Caco-2 (cell line): Measurements from ENCODE around the gene ARHGEF10L. TPM values are rescaled to one million over a fixed set of nuclear protein-coding genes. Genes with fewer than 3 reads are reported as not detected.

Source experiments
- BruUV-seq: library from RNA; stranded (reverse); fragments of 400-500 nt; replicated peaks from 2 replicates; lab custom pipeline; 2021; lab: Mats Ljungman, UMichigan
- CTCF ChIA-PET: fragments of 300-600 bp; sonication (Branson Sonifier 250); formaldehyde crosslinking; loops from one replicate; lab custom pipeline; 2022; ENCODE audit warnings: antibody characterized with exemption; lab: Charles Lee
- POLR2A ChIA-PET: fragments of 300-600 bp; sonication (Branson Sonifier 250); formaldehyde crosslinking; loops from one replicate; lab custom pipeline; 2022; ENCODE audit warnings: antibody characterized with exemption; lab: Charles Lee
- DNase-seq, 2 experiments: peaks; one replicate each; pipeline versions ENCODE4 v3.0.0 to v3.0.0-alpha.2; 2020 to 2022
- H3K27me3 ChIP-seq: replicated peaks from 2 replicates; pipeline ENCODE4 v1.6.0; 2011; ENCODE audit warnings: low read length; ENCODE audit not compliant: control insufficient read depth, insufficient read depth
- H3K36me3 ChIP-seq: 2 replicates; pipeline ENCODE4 v1.5.1; 2011; ENCODE audit warnings: low read length; ENCODE audit not compliant: control insufficient read depth, insufficient read depth
- H3K4me1 ChIP-seq: fragments of 250-450 bp; sonication (Bioruptor Pico); 2 replicates; pipeline ENCODE4 v1.5.1; 2020; ENCODE audit warnings: mild to moderate bottlenecking
- H3K4me3 ChIP-seq: 2 replicates; pipeline ENCODE4 v1.5.1; 2011; ENCODE audit warnings: low read depth, mild to moderate bottlenecking, control low read depth, low read length
- H3K9me3 ChIP-seq: fragments of 250-450 bp; sonication (Bioruptor Pico); 2 replicates; pipeline ENCODE4 v1.5.1; 2020; ENCODE audit warnings: mild to moderate bottlenecking, moderate library complexity
- H3K27ac Mint-ChIP-seq: one replicate; pipeline ENCODE4 v1.8.0; 2022; ENCODE audit warnings: mixed read lengths; ENCODE audit not compliant: unreplicated experiment
- H3K27me3 Mint-ChIP-seq: one replicate; pipeline ENCODE4 v1.8.0; 2022; ENCODE audit warnings: mixed read lengths; ENCODE audit not compliant: insufficient read depth, unreplicated experiment
- H3K36me3 Mint-ChIP-seq: one replicate; pipeline ENCODE4 v1.8.0; 2022; ENCODE audit warnings: mild to moderate bottlenecking, mixed read lengths; ENCODE audit not compliant: insufficient read depth, unreplicated experiment
- H3K4me1 Mint-ChIP-seq: one replicate; pipeline ENCODE4 v1.8.0; 2022; ENCODE audit warnings: low read depth, mixed read lengths; ENCODE audit not compliant: unreplicated experiment
- H3K4me3 Mint-ChIP-seq: one replicate; pipeline ENCODE4 v1.8.0; 2022; ENCODE audit warnings: mild to moderate bottlenecking, moderate library complexity, mixed read lengths; ENCODE audit not compliant: unreplicated experiment
- H3K9me3 Mint-ChIP-seq: one replicate; pipeline ENCODE4 v1.8.0; 2022; ENCODE audit warnings: mixed read lengths; ENCODE audit not compliant: unreplicated experiment
- intact Hi-C: fragments of 100-400 bp; cut with micrococcal nuclease; formaldehyde crosslinking; loops from one replicate; pipeline ENCODE4 v1.10.0; 2022; ENCODE audit not compliant: unreplicated experiment
- total RNA-seq: library from RNA; stranded (reverse); gene quantifications from 2 replicates; pipeline ENCODE4 v1.2.3, GENCODE V29; 2022
- TF ChIP-seq, protein P1 (sequence below), 2 experiments: fragments of 200-600 bp in 1 of 2; IDR thresholded peaks; 1 replicate in 1 of 2; 2 replicates in 1 of 2; pipeline versions ENCODE4 v1.5.1 to v1.8.0; 2011 to 2022; ENCODE audit warnings: antibody characterized with exemption in 1 of 2, control low read depth in 1 of 2, inconsistent platforms in 1 of 2, low read depth in 1 of 2, low read length in 1 of 2, mild to moderate bottlenecking in 1 of 2, moderate library complexity in 1 of 2; ENCODE audit not compliant: insufficient read depth in 1 of 2, severe bottlenecking in 1 of 2, unreplicated experiment in 1 of 2

The ARHGEF10L gene
- total RNA-seq, 1 experiment from 2014 or later = 31.3 TPM

GRCh38 chr1:17742583-17742982 lies 203.1 kb downstream of the ARHGEF10L start:
- H3K27me3 Mint-ChIP-seq = peaks cover 8% of the 10 kb centered on the region
- no peak for DNase-seq
- no peaks in the 10 kb centered on the region for H3K4me1 ChIP-seq
- no peaks in the 10 kb centered on the region for H3K36me3 Mint-ChIP-seq
- BruUV-seq = no TSS peak
- no peak overlapping the region for H3K4me3 ChIP-seq
- TF ChIP-seq, protein P1, sequence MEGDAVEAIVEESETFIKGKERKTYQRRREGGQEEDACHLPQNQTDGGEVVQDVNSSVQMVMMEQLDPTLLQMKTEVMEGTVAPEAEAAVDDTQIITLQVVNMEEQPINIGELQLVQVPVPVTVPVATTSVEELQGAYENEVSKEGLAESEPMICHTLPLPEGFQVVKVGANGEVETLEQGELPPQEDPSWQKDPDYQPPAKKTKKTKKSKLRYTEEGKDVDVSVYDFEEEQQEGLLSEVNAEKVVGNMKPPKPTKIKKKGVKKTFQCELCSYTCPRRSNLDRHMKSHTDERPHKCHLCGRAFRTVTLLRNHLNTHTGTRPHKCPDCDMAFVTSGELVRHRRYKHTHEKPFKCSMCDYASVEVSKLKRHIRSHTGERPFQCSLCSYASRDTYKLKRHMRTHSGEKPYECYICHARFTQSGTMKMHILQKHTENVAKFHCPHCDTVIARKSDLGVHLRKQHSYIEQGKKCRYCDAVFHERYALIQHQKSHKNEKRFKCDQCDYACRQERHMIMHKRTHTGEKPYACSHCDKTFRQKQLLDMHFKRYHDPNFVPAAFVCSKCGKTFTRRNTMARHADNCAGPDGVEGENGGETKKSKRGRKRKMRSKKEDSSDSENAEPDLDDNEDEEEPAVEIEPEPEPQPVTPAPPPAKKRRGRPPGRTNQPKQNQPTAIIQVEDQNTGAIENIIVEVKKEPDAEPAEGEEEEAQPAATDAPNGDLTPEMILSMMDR (IDR thresholded peaks at IDR 0.05; ENCODE audit: insufficient read depth in 1 of 2, low read depth in 1 of 2, low read length in 1 of 2, severe bottlenecking in 1 of 2, unreplicated experiment in 1 of 2) = no peak
- intact Hi-C loops = no loop called here
- H3K4me3 Mint-ChIP-seq = no peak overlapping the region
- H3K36me3 ChIP-seq = no peaks in the 10 kb centered on the region
- no peaks in the 10 kb centered on the region for H3K9me3 Mint-ChIP-seq
- CTCF ChIA-PET = no interaction called here
- no peaks in the 10 kb centered on the region for H3K4me1 Mint-ChIP-seq
- POLR2A ChIA-PET = no interaction called here
- H3K27me3 ChIP-seq = no peaks in the 10 kb centered on the region
- no peaks in the 10 kb centered on the region for H3K9me3 ChIP-seq
- H3K27ac Mint-ChIP-seq = no peak overlapping the region

- Mint-ChIP-seq H3K4me1 (no peaks in the 10 kb centered on the region), H3K27ac (no peak overlapping the region), H3K27me3 (peaks cover 8% of the 10 kb centered on the region), H3K36me3 (no peaks in the 10 kb centered on the region), H3K4me3 (no peak overlapping the region), H3K9me3 (no peaks in the 10 kb centered on the region)
- Histone ChIP-seq H3K9me3 (no peaks in the 10 kb centered on the region), H3K27me3 (no peaks in the 10 kb centered on the region), H3K4me1 (no peaks in the 10 kb centered on the region), H3K36me3 (no peaks in the 10 kb centered on the region), H3K4me3 (no peak overlapping the region)
- CTCF ChIA-PET = no interaction called here
- TF ChIP-seq, protein P1 (IDR thresholded peaks at IDR 0.05; ENCODE audit: insufficient read depth in 1 of 2, low read depth in 1 of 2, low read length in 1 of 2, severe bottlenecking in 1 of 2, unreplicated experiment in 1 of 2) = no peak
- POLR2A ChIA-PET = no interaction called here
- no peak for DNase-seq
- BruUV-seq = no TSS peak
- intact Hi-C loops = no loop called here
These were observed 203.6 kb downstream of the ARHGEF10L start for GRCh38 chr1:17743008-17743647.

DNA sequence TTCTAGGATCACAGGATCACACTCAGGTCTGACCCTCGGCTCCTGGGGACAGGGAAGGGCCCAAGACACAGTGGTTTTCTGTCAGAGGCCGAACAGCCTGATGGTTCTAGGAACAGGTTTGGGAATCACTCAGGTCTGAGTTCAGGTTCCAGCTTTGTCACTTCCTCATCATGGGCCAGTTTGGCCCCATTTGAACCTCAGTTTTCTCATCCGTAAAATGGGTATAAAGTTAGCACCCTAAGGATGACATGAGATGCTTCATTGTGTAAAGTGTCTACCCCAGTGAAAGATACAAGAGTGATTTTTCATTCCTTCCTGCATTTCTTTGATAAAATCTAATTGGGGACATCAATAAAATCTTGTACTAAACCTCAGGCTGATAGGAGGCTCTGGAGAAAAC lies 204.4 kb downstream of the ARHGEF10L start:
- no TSS peak for BruUV-seq
- H3K36me3 ChIP-seq = no peaks in the 10 kb centered on the region
- no peak overlapping the region for H3K4me3 ChIP-seq
- DNase-seq = no peak
- H3K9me3 ChIP-seq = no peaks in the 10 kb centered on the region
- no peaks in the 10 kb centered on the region for H3K36me3 Mint-ChIP-seq
- ChIA-PET POLR2A (no interaction called here), CTCF (no interaction called here)
- H3K27me3 Mint-ChIP-seq = peaks cover 8% of the 10 kb centered on the region
- no peaks in the 10 kb centered on the region for H3K9me3 Mint-ChIP-seq
- no peaks in the 10 kb centered on the region for H3K27me3 ChIP-seq
- no peaks in the 10 kb centered on the region for H3K4me1 Mint-ChIP-seq
- TF ChIP-seq, protein P1 (IDR thresholded peaks at IDR 0.05; ENCODE audit: insufficient read depth in 1 of 2, low read depth in 1 of 2, low read length in 1 of 2, severe bottlenecking in 1 of 2, unreplicated experiment in 1 of 2) = no peak
- H3K4me1 ChIP-seq = no peaks in the 10 kb centered on the region
- intact Hi-C loops = no loop called here
- no peak overlapping the region for H3K4me3 Mint-ChIP-seq
- H3K27ac Mint-ChIP-seq = no peak overlapping the region
